Common myeloid progenitor, CD34-positive (primary cell): ENCODE data around the gene GPATCH3.
A peak's percentile ranks its signal among the peaks of the same experiment; 100 is the strongest.

Experiments used
- CTCF ChIA-PET: fragments of 350-600 bp; sonication (Branson Sonifier 250); formaldehyde crosslinking; loops from one replicate; lab custom pipeline; 2021; ENCODE audit warnings: antibody characterized with exemption; lab: Charles Lee
- POLR2A ChIA-PET: fragments of 350-600 bp; sonication (Branson Sonifier 250); formaldehyde crosslinking; loops from one replicate; lab custom pipeline; 2021; ENCODE audit warnings: antibody characterized with exemption; lab: Charles Lee
- DNase-seq, 3 donors: peaks; one replicate each; pipeline versions ENCODE4 v3.0.0 to v3.0.0-alpha.2; 2013
- H3K27ac ChIP-seq, 2 experiments: 1 replicate in 1 of 2; 2 replicates in 1 of 2; pipeline ENCODE4 v1.7.0; 2013; ENCODE audit warnings: inconsistent platforms in 2 of 2, low read length in 2 of 2, mild to moderate bottlenecking in 2 of 2, low read depth in 1 of 2, moderate library complexity in 1 of 2; ENCODE audit not compliant: severe bottlenecking in 2 of 2, insufficient read depth in 1 of 2, poor library complexity in 1 of 2
- H3K27me3 ChIP-seq, 5 experiments: replicated peaks in 2 of 5; 1 replicate in 3 of 5; 2 replicates in 2 of 5; pipeline versions ENCODE4 v1.6.1 to v1.7.0; 2013; ENCODE audit warnings: low read length in 4 of 5, mild to moderate bottlenecking in 2 of 5, moderate library complexity in 2 of 5, inconsistent platforms in 1 of 5; ENCODE audit not compliant: insufficient read depth in 5 of 5, control insufficient read depth in 4 of 5
- H3K36me3 ChIP-seq, 4 experiments: 1 replicate in 2 of 4; 2 replicates in 2 of 4; pipeline versions ENCODE4 v1.6.1 to v1.7.0; 2013; ENCODE audit warnings: low read length in 3 of 4, control low read depth in 1 of 4, mild to moderate bottlenecking in 1 of 4; ENCODE audit not compliant: control insufficient read depth in 4 of 4, insufficient read depth in 4 of 4
- H3K4me1 ChIP-seq, 4 experiments: 1 replicate in 3 of 4; 2 replicates in 1 of 4; pipeline versions ENCODE4 v1.6.1 to v1.7.1; 2013; ENCODE audit warnings: low read length in 3 of 4, mild to moderate bottlenecking in 3 of 4, control low read depth in 1 of 4, inconsistent platforms in 1 of 4, moderate library complexity in 1 of 4; ENCODE audit not compliant: control insufficient read depth in 4 of 4, insufficient read depth in 4 of 4; ENCODE audit errors: control extremely low read depth in 1 of 4
- H3K4me3 ChIP-seq, 7 experiments: 1 replicate in 4 of 7; 2 replicates in 3 of 7; pipeline versions ENCODE4 v1.5.1 to v1.7.0; 2013; ENCODE audit warnings: mild to moderate bottlenecking in 7 of 7, low read length in 6 of 7, moderate library complexity in 6 of 7, inconsistent platforms in 2 of 7, low read depth in 2 of 7, control low read depth in 1 of 7; ENCODE audit not compliant: insufficient read depth in 4 of 7, control insufficient read depth in 1 of 7; ENCODE audit errors: extremely low read depth in 1 of 7
- H3K9me3 ChIP-seq, 5 experiments: 1 replicate in 4 of 5; 2 replicates in 1 of 5; pipeline versions ENCODE4 v1.6.1 to v1.7.1; 2013; ENCODE audit warnings: low read length in 4 of 5, mild to moderate bottlenecking in 2 of 5, inconsistent platforms in 1 of 5, low read depth in 1 of 5, moderate library complexity in 1 of 5; ENCODE audit not compliant: control insufficient read depth in 4 of 5, insufficient read depth in 2 of 5; ENCODE audit errors: control extremely low read depth in 1 of 5
- WGBS: methylation state at CpG from one replicate; pipeline ENCODE4 v1.1.5; 2013; ENCODE audit not compliant: insufficient coverage; 5-methylcytosine and 5-hydroxymethylcytosine counted together

The GPATCH3 gene

DNA sequence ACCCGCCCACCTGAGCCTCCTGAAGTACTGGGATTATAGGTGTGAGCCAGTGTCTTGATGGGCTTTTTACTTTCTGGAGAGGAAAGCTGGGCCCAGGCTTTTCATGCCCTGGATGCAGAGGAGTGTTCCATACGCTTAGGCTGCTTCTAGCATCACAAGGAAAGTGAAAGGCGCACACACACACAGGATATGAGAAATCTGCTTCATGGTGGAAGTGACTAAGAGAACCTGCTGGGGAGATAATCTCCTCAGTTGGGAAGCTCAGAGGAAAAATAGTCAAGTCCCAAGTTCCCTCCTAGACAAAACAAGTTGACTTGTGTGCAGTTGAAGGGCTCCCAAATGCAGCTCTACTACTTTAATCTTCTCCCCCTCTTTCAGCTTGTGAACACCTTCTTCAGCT lies 23.4 kb upstream of the GPATCH3 start:
- 100% methylated on average over 2 of the region's 3 CpGs for WGBS
- no peaks in the 10 kb centered on the region for H3K9me3 ChIP-seq
- no peak overlapping the region for H3K4me3 ChIP-seq
- H3K4me1 ChIP-seq = peaks cover 5 to 21% (median 16%) of the 10 kb centered on the region in 4 experiments
- no peak overlapping the region for H3K27ac ChIP-seq
- DNase-seq = no peak
- ChIA-PET CTCF (interaction anchor here (1.2 kb wide), 1 partner anchor 109 kb away, joined by 3 read pairs; no protein-coding TSS in a partner anchor), POLR2A (no interaction called here)
- peaks cover 14 to 40% (median 28%) of the 10 kb centered on the region in 4 experiments for H3K36me3 ChIP-seq
- H3K27me3 ChIP-seq = no peaks in the 10 kb centered on the region

DNA sequence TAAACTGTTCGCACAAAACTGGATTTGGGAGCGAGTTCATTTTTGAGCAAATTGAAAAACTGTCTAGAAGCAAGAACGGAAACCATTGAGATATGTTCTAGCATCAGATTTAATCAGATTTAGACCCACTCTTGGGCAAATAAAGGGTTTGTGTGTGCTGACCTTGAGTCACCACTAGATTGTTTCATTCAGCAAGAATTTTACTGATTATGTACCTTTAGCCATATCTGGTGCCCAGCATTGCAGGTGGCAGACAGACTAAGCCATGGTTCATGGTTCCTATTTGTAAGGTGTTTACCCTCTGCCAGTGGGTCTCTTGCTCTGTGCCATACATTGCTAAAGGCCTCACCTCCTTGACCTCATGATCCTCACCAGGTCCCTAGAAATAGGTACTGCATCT lies 22.6 kb upstream of the GPATCH3 start:
- POLR2A ChIA-PET = no interaction called here
- CTCF ChIA-PET = no interaction called here
- 94% methylated on average over 3 of the region's 3 CpGs for WGBS
- Histone ChIP-seq H3K27ac (peak overlapping the region in 1 of 2 experiments; percentile 90), H3K9me3 (no peaks in the 10 kb centered on the region), H3K27me3 (no peaks in the 10 kb centered on the region), H3K4me3 (peak overlapping the region in 4 of 7 experiments; percentile 75 to 87 (median 84)), H3K36me3 (peaks cover 9 to 32% (median 22%) of the 10 kb centered on the region in 4 experiments), H3K4me1 (peaks cover 5 to 21% (median 16%) of the 10 kb centered on the region in 4 experiments)
- DNase-seq = no peak

DNA sequence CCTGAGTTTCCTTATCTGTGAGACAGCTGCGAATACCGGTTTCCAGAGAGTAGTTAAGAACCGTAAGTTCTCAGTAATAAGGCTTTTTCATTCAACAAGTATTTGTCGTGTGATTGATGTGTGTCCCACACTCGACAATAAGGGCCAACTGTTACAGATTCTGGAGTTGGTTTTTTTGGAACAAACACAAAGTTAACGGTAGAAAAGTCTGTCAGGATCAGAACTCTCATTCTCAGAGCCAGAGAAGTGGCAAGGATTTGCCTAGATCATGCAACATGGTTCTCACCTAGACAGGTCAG lies 22.1 kb upstream of the GPATCH3 start:
- Histone ChIP-seq H3K4me1 (peaks cover 5 to 21% (median 16%) of the 10 kb centered on the region in 4 experiments), H3K27me3 (no peaks in the 10 kb centered on the region), H3K27ac (peak overlapping the region; percentile 80 to 90), H3K4me3 (peak overlapping the region in 6 of 7 experiments; percentile 58 to 87 (median 80)), H3K36me3 (peaks cover 8 to 27% (median 19%) of the 10 kb centered on the region in 4 experiments), H3K9me3 (no peaks in the 10 kb centered on the region)
- POLR2A ChIA-PET = interaction anchor here (0.8 kb wide), 1 partner anchor 23 kb away, joined by 3 read pairs; no protein-coding TSS in a partner anchor
- 44% methylated on average over 6 of the region's 6 CpGs for WGBS
- no peak for DNase-seq
- CTCF ChIA-PET = interaction anchor here (1.2 kb wide), 1 partner anchor 14 kb away, joined by 4 read pairs; no protein-coding TSS in a partner anchor

DNA sequence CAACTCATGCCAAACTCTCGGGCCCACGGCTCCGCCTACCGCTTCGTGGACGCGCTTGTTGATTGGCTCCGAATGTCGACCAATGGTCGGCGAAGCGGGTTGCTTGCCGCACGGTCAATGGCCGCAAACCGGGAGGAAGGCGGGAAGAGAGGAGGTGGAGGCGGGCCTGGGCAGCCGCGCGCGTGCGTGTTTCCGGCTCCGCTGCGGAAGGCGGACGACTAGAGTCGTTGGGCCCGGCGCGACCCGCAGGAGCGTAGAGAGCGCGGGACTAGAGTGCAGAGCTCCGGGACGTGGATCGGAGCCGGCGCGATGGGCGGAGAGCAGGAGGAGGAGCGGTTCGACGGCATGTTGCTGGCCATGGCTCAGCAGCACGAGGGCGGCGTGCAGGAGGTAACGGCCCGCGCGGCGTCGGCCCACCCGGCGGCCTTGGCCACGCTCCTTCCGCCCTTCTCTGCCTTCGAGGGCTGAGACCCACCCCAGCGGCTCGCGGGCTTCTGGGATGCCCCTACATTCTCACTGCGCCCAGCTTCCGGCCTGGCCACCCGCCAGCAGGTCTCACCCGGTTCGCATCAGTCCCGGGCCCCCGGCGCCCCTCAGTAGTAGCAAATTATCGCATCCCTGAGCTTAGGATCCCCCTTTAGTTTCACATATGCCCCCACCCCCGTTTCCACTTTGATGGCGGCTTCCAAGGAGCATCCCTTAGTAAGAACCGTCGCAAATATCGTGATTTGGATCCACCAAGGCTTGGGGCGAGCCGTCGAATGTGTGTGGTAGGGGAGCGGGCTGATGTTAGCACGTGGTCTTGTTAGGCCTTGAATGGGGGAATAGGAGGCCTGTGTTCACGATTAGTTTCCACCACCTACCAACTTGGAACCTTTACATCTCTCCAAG lies 21.5 kb upstream of the GPATCH3 start, which contains the start of gene NUDC:
NUDC (plus strand) TSS at position 204 of the 891 bp plus-strand sequence; CDS start at position 310, 106 bp downstream.
- 0% methylated on average over 77 of the region's 83 CpGs for whole genome bisulfite sequencing
- Histone ChIP-seq H3K4me1 (peaks cover 5 to 21% (median 16%) of the 10 kb centered on the region in 4 experiments), H3K27ac (peak within 1 kb of the TSS; percentile 80 to 90), H3K36me3 (peaks cover 8 to 21% (median 17%) of the 10 kb centered on the region in 4 experiments), H3K9me3 (no peaks in the 10 kb centered on the region), H3K4me3 (peak within 1 kb of the TSS; percentile 58 to 87 (median 75)), H3K27me3 (no peaks in the 10 kb centered on the region)
- POLR2A ChIA-PET = interaction anchor here (0.8 kb wide), 1 partner anchor 22 kb away, joined by 3 read pairs; no protein-coding TSS in a partner anchor
- DNase-seq = peak; percentile 96 to 98 (median 98)
- CTCF ChIA-PET = interaction anchor here (1.2 kb wide), 1 partner anchor 13 kb away, joined by 4 read pairs; no protein-coding TSS in a partner anchor

DNA sequence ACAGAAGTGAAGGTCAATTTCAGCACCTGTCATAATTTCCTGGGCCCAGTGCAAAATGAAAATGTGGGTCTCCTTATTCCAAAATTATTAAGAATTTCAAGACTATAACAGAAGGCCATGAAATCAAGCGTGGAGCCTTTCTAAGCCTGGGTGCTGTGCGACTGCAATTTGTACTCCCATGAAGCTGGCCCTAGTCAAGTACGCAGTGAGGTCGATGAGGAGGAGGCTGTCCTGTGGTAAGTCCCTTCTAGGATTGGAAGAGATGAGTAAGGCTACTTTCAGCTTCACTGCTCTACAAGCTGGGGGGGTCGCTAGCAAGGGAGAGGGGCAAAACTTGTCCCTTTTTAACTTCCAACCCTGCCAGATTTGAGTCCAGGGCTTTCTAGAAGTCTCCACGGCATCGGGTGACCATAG lies 20.9 kb upstream of the GPATCH3 start:
- POLR2A ChIA-PET = interaction anchor here (0.6 kb wide), 1 partner anchor 11 kb away, joined by 4 read pairs; no protein-coding TSS in a partner anchor
- Histone ChIP-seq H3K27me3 (no peaks in the 10 kb centered on the region), H3K4me3 (peak overlapping the region; percentile 58 to 87 (median 75)), H3K36me3 (peaks cover 5 to 17% (median 10%) of the 10 kb centered on the region in 4 experiments), H3K9me3 (no peaks in the 10 kb centered on the region), H3K4me1 (peaks cover 5 to 21% (median 16%) of the 10 kb centered on the region in 4 experiments), H3K27ac (peak overlapping the region; percentile 64 to 90)
- WGBS = 25% methylated on average over 6 of the region's 7 CpGs
- no peak for DNase-seq
- CTCF ChIA-PET = interaction anchor here (1.2 kb wide), 1 partner anchor 13 kb away, joined by 4 read pairs; no protein-coding TSS in a partner anchor

DNA sequence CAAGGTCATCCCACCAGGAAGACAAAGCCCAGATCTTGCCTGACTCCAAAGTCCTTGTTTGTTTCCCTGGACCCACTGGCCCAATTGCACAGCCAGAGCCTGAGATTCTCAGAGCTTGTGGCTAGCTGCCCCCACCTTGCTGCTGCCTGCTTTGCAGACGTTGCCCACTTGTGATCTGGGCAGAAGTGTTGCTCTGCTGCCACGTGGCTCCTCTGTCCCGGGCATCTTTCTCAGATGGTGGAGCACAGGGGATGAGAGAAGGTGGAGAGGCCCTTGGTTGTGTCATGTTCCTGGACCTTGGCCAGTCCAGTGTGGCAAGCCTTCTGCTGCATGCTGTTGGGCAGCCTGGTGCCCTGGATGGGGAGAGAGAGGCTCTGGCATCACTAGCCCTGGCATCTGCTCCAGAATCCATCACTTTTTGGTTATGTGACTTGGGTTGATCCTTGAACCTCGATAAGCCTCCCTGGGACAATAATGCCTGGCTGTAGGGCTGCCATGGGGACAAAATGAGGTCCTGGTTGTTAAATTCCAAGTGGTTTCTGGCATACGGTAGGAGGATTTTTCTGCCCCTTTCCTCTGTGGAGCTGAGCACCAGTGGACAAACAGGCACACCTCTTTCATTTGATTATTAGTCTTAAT lies 15.1 kb upstream of the GPATCH3 start:
- Histone ChIP-seq H3K27ac (no peak overlapping the region), H3K9me3 (no peaks in the 10 kb centered on the region), H3K36me3 (no peaks in the 10 kb centered on the region), H3K27me3 (no peaks in the 10 kb centered on the region), H3K4me3 (no peak overlapping the region), H3K4me1 (no peaks in the 10 kb centered on the region)
- 89% methylated on average over 4 of the region's 5 CpGs for WGBS
- ChIA-PET CTCF (no interaction called here), POLR2A (no interaction called here)
- DNase-seq = no peak
